SIG-M5 treated with dmso at 0.1 percent for 504 hours (cell line): ENCODE results near the gene PRKAR1A.
"Not testable (repeated sequence)": the region's sequence is repeated elsewhere in the genome, so short reads cannot be mapped to it uniquely, and the experiment has no call there.

Experiments used
- DNase-seq: peaks from one replicate; lab custom pipeline; 2025; ENCODE audit not compliant: unreplicated experiment; lab: John Stamatoyannopoulos, UW

Gene PRKAR1A

GRCh38 chr17:68511254-68511670 is 968 bp upstream of the PRKAR1A start:
- DNase-seq, result no peak

- peak; percentile 77 for DNase-seq
Measured at GRCh38 chr17:68511671-68512246, 471 bp upstream of the PRKAR1A start.

- peak; percentile 53 for DNase-seq
Measured at GRCh38 chr17:68512960-68513474, 787 bp downstream of the PRKAR1A start.

GRCh38 chr17:68513932-68514331 is 1.7 kb downstream of the PRKAR1A start:
- no peak for DNase-seq

GRCh38 chr17:68514831-68515635 is 2.8 kb downstream of the PRKAR1A start:
- DNase-seq, result no peak

- DNase-seq, result no peak
Measured at GRCh38 chr17:68516732-68517131, 4.5 kb downstream of the PRKAR1A start.

GRCh38 chr17:68517605-68518004 is 5.4 kb downstream of the PRKAR1A start:
- DNase-seq, result not testable (repeated sequence)

GRCh38 chr17:68518063-68518815 is 6.0 kb downstream of the PRKAR1A start:
- DNase-seq, result no peak

GRCh38 chr17:68519051-68519450 is 6.8 kb downstream of the PRKAR1A start:
- not testable (repeated sequence) for DNase-seq

GRCh38 chr17:68519911-68520310 is 7.7 kb downstream of the PRKAR1A start:
- no peak for DNase-seq

GRCh38 chr17:68522266-68522665 is 10.0 kb downstream of the PRKAR1A start:
- no peak for DNase-seq

- no peak for DNase-seq
Measured at GRCh38 chr17:68526548-68526947, 14.3 kb downstream of the PRKAR1A start.

GRCh38 chr17:68527314-68527713 is 15.1 kb downstream of the PRKAR1A start:
- no peak for DNase-seq

GRCh38 chr17:68531252-68531651 is 19.0 kb downstream of the PRKAR1A start:
- DNase-seq, result no peak

- no peak for DNase-seq
Measured at GRCh38 chr17:68532826-68533225, 20.6 kb downstream of the PRKAR1A start.

GRCh38 chr17:68533887-68534694 is 21.9 kb downstream of the PRKAR1A start:
- no peak for DNase-seq

- DNase-seq, result no peak
Measured at GRCh38 chr17:68534695-68535088, 22.5 kb downstream of the PRKAR1A start.

GRCh38 chr17:68535922-68536321 is 23.7 kb downstream of the PRKAR1A start:
- DNase-seq, result no peak

GRCh38 chr17:68539548-68540467 is 27.6 kb downstream of the PRKAR1A start:
- peak; percentile 57 for DNase-seq

GRCh38 chr17:68540981-68541380 is 28.8 kb downstream of the PRKAR1A start:
- no peak for DNase-seq
